ENCODE measurements around the gene CD300H.

The CD300H gene

DNA sequence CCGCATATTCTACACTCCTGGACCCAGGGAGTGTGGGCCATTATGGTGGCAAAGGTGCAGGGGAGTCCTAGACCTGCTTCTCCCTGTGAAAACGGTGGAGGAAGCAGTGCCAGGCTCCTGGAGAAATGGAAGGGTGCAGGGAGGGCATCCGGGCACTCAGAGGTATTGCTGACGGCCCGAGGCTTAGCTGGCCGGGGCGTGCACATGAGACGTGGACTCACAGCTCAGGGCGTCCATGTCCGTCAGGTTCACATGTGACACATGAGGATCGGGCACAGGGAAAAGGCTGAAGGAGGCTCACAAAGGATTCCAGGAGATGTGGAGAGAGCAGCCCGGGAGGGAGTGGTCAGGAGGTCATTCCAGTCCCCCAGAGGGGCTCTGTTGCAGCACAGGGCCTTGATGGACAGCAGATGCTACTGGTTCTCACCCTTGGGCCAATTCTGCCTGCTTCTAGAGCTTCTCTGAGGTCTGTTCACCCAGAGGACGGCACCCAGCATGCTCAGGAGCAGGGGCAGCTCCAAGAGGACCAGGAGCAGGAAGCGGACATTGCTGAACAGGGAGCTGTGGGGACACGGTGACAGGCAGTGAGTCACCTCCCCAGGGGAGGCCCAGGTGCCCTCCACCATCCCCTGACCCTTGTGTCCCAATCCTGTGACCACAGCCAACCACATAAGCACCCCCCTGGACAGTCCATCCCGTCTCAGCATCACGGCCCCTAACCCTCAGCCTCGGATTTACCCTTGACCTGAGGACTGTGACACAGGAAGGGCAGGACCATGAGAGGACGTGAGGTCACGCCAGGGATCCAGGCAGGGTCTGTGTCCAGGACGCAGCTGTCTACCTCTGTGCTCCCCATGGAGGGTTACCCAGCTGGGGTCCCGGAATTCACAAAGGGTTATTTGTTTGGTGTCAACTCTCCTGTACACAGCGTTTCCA lies 25.9 kb downstream of the CD300H start:
- DNase-seq (ENCODE audit: low read depth), result no peak
- H3K4me3 ChIP-seq (ENCODE audit: low read depth, low read length), result no peak overlapping the region
- TF ChIP-seq, protein P1, sequence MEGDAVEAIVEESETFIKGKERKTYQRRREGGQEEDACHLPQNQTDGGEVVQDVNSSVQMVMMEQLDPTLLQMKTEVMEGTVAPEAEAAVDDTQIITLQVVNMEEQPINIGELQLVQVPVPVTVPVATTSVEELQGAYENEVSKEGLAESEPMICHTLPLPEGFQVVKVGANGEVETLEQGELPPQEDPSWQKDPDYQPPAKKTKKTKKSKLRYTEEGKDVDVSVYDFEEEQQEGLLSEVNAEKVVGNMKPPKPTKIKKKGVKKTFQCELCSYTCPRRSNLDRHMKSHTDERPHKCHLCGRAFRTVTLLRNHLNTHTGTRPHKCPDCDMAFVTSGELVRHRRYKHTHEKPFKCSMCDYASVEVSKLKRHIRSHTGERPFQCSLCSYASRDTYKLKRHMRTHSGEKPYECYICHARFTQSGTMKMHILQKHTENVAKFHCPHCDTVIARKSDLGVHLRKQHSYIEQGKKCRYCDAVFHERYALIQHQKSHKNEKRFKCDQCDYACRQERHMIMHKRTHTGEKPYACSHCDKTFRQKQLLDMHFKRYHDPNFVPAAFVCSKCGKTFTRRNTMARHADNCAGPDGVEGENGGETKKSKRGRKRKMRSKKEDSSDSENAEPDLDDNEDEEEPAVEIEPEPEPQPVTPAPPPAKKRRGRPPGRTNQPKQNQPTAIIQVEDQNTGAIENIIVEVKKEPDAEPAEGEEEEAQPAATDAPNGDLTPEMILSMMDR (IDR thresholded peaks at IDR 0.05; ENCODE audit: low read depth, low read length, missing control alignments), result no peak
- in situ Hi-C loops (cut with HindIII; ENCODE audit: low sequenced_read_pairs), result no loop called here

DNA sequence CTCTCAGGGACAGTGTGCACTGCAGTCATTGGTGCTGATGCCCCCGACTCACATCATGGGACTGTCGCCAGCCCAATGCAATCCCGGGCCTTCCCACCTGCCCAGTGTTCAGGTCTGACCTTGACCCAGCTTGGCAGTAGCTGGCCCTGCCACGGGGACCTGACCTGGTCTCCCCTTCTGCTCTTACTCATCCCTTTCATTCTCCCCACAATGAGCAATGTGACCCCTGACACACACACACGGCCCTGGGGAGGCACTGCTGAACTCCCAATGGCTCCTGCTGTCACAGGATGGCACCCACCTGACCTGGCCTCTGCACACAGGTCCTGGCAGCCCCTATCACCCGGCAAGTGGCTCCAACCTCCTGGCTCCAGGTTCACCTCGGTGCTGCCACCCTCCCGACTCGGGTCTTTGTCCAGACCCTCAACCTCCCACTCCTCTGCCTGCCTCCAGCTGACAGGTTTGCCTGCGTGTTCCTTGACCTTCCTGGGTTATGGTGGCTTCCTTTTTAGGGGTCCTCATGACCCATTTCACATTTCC lies 28.0 kb downstream of the CD300H start:
- no peak overlapping the region for H3K4me3 ChIP-seq (ENCODE audit: low read depth, low read length)
- no peak for DNase-seq (ENCODE audit: low read depth)
- in situ Hi-C loops (cut with HindIII; ENCODE audit: low sequenced_read_pairs), result no loop called here
- TF ChIP-seq, protein P1 (IDR thresholded peaks at IDR 0.05; ENCODE audit: low read depth, low read length, missing control alignments), result no peak

DNA sequence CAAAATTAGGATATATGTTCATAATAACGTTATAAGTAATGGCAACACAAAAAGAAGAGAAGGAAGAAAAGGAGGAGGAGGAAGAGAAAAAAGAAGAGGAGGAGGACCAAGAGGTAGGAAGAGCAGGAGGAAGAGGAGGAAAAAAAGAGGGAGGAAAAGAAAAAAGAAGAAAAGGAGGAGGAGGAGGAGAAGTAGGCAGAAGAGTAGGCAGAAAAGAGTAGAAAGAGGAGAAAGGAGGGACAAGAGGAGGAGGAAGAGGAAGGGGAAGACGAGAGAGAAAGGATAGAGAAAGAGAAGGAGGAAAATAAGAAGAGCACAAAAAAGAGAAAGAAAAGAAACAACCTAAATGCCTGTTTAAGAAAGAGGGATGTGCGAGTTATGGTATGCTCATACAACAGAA lies 30.4 kb downstream of the CD300H start:
- TF ChIP-seq, protein P1 (IDR thresholded peaks at IDR 0.05; ENCODE audit: low read depth, low read length, missing control alignments), result no peak
- in situ Hi-C loops (cut with HindIII; ENCODE audit: low sequenced_read_pairs), result no loop called here
- H3K4me3 ChIP-seq (ENCODE audit: low read depth, low read length), result no peak overlapping the region
- no peak for DNase-seq (ENCODE audit: low read depth)

DNA sequence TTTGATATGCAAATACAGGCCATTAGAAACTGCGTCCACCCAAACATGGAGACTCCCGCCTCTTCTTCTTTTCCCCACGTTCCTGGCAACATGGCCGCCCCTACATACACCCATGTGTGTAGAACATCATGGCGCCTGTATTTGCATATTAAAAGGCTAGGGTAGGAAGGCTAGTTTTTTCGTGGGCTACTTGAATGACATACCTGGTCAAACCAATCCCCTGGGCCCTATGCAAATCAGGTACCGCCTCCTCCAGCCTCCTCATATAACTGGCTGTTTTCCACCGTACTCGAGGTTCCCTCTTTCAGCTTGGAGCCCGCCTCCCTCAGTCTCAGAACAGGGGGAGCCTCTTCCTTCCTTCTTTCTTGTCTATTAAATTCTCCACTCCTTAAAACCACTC lies 35.2 kb downstream of the CD300H start:
- in situ Hi-C loops (cut with HindIII; ENCODE audit: low sequenced_read_pairs), result no loop called here
- TF ChIP-seq, protein P1 (IDR thresholded peaks at IDR 0.05; ENCODE audit: low read depth, low read length, missing control alignments), result no peak
- DNase-seq (ENCODE audit: low read depth), result no peak
- no peak overlapping the region for H3K4me3 ChIP-seq (ENCODE audit: low read depth, low read length)

DNA sequence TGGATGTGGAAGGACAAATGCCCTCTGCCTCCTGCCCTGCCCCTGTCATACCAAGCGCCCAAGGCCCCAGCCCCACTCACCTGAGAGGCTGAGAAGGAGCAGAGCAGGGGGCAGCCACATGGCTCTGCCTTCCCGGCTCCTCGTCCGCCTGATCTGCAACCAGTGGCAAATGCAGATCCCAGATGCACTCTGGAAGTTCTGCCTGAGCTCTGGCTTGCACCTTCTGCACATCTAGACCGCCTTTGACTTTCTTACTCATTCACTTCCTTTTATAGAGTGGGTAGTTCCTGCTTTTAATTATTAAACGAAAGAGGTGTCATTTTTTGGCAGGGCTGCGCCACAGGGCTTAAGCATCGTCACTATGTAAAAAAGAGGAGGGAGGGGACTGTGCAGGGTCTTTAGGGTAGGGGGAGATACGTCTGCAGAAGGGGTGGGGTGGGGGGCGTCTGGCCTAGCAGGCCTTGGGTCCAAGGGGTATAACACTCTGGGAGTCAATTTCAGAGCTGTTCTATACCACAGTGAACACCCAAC lies 36.0 kb downstream of the CD300H start, which contains the start of gene CD300LB:
Gene CD300LB, minus strand, starts transcription at position 245 of the 531 bp plus-strand sequence. Its CDS starts 125 bp downstream, at position 120.
- in situ Hi-C loops (cut with HindIII; ENCODE audit: low sequenced_read_pairs), result no loop called here
- TF ChIP-seq, protein P1 (IDR thresholded peaks at IDR 0.05; ENCODE audit: low read depth, low read length, missing control alignments), result no peak
- no peak within 1 kb of the TSS for H3K4me3 ChIP-seq (ENCODE audit: low read depth, low read length)
- no peak for DNase-seq (ENCODE audit: low read depth)

DNA sequence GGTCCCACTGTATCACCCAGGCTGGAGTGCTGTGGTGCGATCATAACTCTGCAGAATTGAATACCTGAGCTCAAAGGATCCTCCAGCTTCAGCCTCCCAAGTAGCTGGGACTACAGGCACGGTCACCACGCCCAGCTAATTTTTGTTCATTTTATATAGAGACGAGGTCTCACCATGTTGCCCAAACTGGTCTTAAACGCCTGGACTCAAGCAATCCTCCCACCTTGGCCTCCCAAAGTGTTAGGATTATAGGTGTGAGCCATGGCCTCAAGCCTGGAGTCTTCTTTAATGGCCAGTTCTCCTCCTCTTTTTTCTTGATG lies 36.5 kb downstream of the CD300H start:
- H3K4me3 ChIP-seq (ENCODE audit: low read depth, low read length), result no peak overlapping the region
- DNase-seq (ENCODE audit: low read depth), result no peak
- TF ChIP-seq, protein P1 (IDR thresholded peaks at IDR 0.05; ENCODE audit: low read depth, low read length, missing control alignments), result no peak
- in situ Hi-C loops (cut with HindIII; ENCODE audit: low sequenced_read_pairs), result no loop called here
